Activated T-helper 1 cell treated with anti-CD3 and anti-CD28 coated beads, Interleukin-12 subunit alpha, Interleukin-12 subunit beta, Interleukin-2, Interleukin-4 antibody, amounts not matched to agents 30 ng/mL and 10 ng/mL and 1 ng/mL, durations not matched to agents 14 hours and 24 hours and 36 hours (primary cell): ENCODE data around the gene DYNLT2B. TPM values are rescaled to one million over a fixed set of nuclear protein-coding genes. Genes with fewer than 3 reads are reported as not detected.
"Not testable (repeated sequence)": the region's sequence is repeated elsewhere in the genome, so short reads cannot be mapped to it uniquely, and the experiment has no call there.

Source experiments
- DNase-seq: peaks from one replicate; pipeline ENCODE4 v3.0.0; 2021; ENCODE audit warnings: low spot score
- H3K27ac Mint-ChIP-seq: one replicate; pipeline ENCODE4 v1.8.0; 2021; ENCODE audit warnings: mild to moderate bottlenecking, mixed read lengths
- H3K27me3 Mint-ChIP-seq: one replicate; pipeline ENCODE4 v1.8.0; 2022; ENCODE audit warnings: mild to moderate bottlenecking, moderate library complexity, mixed read lengths; ENCODE audit not compliant: insufficient read depth
- H3K36me3 Mint-ChIP-seq: one replicate; pipeline ENCODE4 v1.8.0; 2021; ENCODE audit warnings: low read depth, mixed read lengths
- H3K4me1 Mint-ChIP-seq: one replicate; pipeline ENCODE4 v1.8.0; 2021; ENCODE audit warnings: low read depth, mixed read lengths
- H3K4me3 Mint-ChIP-seq: one replicate; pipeline ENCODE4 v1.8.0; 2021; ENCODE audit warnings: mild to moderate bottlenecking, moderate library complexity, mixed read lengths
- H3K9me3 Mint-ChIP-seq: one replicate; pipeline ENCODE4 v1.8.0; 2021; ENCODE audit warnings: mixed read lengths
- intact Hi-C: fragments of 100-400 bp; cut with micrococcal nuclease; formaldehyde crosslinking; loops from one replicate; pipeline ENCODE4 v1.15.1; 2024
- total RNA-seq: library from RNA; stranded (reverse); gene quantifications from 2 replicates; pipeline ENCODE4 v1.2.3, GENCODE V29; 2022

Gene DYNLT2B
- total RNA-seq: 11.6 and 12.7 TPM in 2 replicates

GRCh38 chr3:196317687-196318467 lies at the start of gene DYNLT2B:
DYNLT2B (minus strand) TSS chr3:196318240; CDS start chr3:196318152, 88 bp downstream.
- H3K27ac Mint-ChIP-seq: peak within 1 kb of the TSS; percentile 98
- peak within 1 kb of the TSS; percentile 95 for H3K4me3 Mint-ChIP-seq
- intact Hi-C loops: loop anchor here (1.0 to 5.0 kb wide), 9 partner anchors 31 to 421 kb away; partner anchors contain the start of genes FBXO45, PAK2, PCYT1A and UBXN7
- no peaks in the 10 kb centered on the region for H3K9me3 Mint-ChIP-seq
- peaks cover 7% of the 10 kb centered on the region for H3K36me3 Mint-ChIP-seq
- no peaks in the 10 kb centered on the region for H3K27me3 Mint-ChIP-seq
- H3K4me1 Mint-ChIP-seq: peaks cover 7% of the 10 kb centered on the region
- DNase-seq: peak; percentile 87

GRCh38 chr3:196365736-196366135 lies 47.7 kb upstream of the DYNLT2B start:
- peaks cover 23% of the 10 kb centered on the region for H3K36me3 Mint-ChIP-seq
- H3K4me3 Mint-ChIP-seq: no peak overlapping the region
- no peaks in the 10 kb centered on the region for H3K9me3 Mint-ChIP-seq
- H3K27ac Mint-ChIP-seq: no peak overlapping the region
- H3K27me3 Mint-ChIP-seq: no peaks in the 10 kb centered on the region
- no peak for DNase-seq
- no peaks in the 10 kb centered on the region for H3K4me1 Mint-ChIP-seq
- intact Hi-C loops: no loop called here

DNA sequence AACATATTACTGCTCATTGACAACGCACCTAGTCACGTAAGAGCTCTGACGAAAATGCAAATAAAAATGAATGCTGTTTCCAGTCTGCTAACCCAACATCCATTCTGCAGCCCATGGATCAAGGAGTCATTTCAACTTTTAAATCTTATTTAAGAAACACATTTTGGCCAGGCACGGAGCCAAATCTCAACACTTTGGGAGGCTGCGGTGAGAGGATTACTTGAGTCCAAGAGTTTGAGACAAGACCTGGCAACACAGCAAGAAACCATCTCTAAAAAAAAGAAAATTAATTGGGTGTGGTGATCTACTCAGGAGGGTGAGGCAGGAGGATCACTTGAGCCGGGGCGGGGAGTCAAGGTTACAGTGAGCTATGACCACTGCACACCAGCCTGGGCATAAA lies 42.5 kb upstream of the DYNLT2B start:
- H3K27ac Mint-ChIP-seq: no peak overlapping the region
- H3K4me1 Mint-ChIP-seq: peaks cover 15% of the 10 kb centered on the region
- H3K9me3 Mint-ChIP-seq: no peaks in the 10 kb centered on the region
- peaks cover 43% of the 10 kb centered on the region for H3K36me3 Mint-ChIP-seq
- H3K4me3 Mint-ChIP-seq: no peak overlapping the region
- DNase-seq: no peak
- intact Hi-C loops: no loop called here
- no peaks in the 10 kb centered on the region for H3K27me3 Mint-ChIP-seq

DNA sequence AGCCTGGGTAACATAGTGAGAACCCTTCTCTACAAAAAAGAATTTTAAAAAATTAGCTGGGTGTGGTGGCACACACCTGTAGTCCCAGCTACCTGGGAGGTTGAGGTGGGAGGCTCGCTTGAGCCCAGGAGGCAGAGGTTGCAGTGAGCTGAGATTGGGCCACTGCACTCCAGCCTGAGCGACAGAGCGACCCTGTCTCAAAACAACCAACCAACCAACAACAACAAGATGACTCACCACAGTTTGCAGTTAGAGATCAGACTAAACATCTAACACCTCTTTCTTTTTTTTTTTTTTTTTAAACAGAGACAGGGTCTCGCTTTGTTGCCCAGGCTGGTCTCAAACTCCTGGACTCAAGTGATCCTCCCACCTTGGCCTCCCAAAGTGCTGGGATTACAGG lies 40.5 kb upstream of the DYNLT2B start:
- Mint-ChIP-seq H3K4me1 (peaks cover 15% of the 10 kb centered on the region), H3K36me3 (peaks cover 47% of the 10 kb centered on the region)
- intact Hi-C loops, H3K27ac Mint-ChIP-seq, H3K9me3 Mint-ChIP-seq, H3K27me3 Mint-ChIP-seq, DNase-seq, H3K4me3 Mint-ChIP-seq: not testable (repeated sequence)

DNA sequence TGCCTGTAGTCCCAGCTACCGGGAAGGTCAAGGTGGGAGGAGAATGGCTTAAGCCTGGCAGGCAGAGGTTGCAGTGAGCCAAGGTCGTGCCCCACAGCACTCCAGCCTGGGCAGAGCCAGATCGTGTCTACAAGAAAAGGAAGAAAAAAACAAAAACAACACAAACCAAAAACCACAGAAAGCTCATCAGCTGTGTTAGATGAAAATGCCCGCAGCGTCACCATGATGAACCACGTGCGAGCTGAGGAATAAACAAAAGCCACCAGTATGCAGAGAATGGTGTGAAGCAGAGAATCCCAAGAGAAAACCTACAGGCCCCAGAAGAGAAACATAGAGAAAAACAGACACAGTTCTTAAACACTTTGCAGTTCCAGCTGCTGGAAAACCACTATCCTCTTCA lies 39.9 kb upstream of the DYNLT2B start:
- DNase-seq: no peak
- Mint-ChIP-seq H3K4me3 (no peak overlapping the region), H3K4me1 (peaks cover 15% of the 10 kb centered on the region), H3K36me3 (peaks cover 49% of the 10 kb centered on the region), H3K27ac (peak overlapping the region; percentile 47), H3K9me3 (no peaks in the 10 kb centered on the region), H3K27me3 (no peaks in the 10 kb centered on the region)
- intact Hi-C loops: no loop called here

DNA sequence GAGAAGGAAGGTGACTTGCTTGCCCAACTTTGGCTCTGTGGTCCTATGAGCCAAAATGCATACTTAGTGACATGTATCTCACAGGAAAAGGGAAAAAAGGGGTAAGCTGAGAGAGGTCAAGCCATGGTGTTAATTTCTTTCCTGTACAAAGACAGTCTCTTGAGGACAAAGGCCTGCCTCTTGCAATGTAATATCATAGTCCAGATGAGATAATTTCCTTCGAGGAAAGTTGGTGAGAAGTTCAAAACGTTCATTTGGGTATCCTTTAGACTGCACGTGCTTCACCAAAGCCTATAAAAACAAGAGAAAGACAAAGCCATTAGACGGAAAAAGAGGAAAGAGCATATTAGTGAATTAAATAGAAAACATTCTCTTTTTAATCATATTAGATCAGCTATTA lies 38.5 kb upstream of the DYNLT2B start:
- Mint-ChIP-seq H3K4me1 (peaks cover 15% of the 10 kb centered on the region), H3K9me3 (no peaks in the 10 kb centered on the region), H3K4me3 (no peak overlapping the region), H3K36me3 (peaks cover 44% of the 10 kb centered on the region), H3K27ac (no peak overlapping the region), H3K27me3 (no peaks in the 10 kb centered on the region)
- no peak for DNase-seq
- intact Hi-C loops: no loop called here

DNA sequence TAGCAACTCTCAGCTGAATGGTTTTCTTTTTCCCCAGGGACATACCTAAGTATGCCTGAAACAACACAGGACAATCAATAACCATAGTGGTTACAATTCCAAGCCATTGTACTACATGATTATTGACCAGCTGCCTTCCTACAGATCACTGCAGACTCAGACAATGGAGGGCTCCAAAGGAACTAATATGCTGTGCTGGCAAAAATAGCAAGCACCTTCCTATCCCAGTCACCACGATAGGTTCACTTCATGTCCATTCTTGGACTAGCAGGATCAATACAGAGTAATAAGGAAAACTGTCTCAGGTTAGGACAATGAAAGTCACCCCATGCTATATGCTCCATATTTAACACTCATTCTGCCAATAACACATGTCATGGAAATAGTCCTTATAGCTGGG lies 37.6 kb upstream of the DYNLT2B start:
- DNase-seq: no peak
- Mint-ChIP-seq H3K27me3 (no peaks in the 10 kb centered on the region), H3K4me1 (peaks cover 15% of the 10 kb centered on the region), H3K36me3 (peaks cover 39% of the 10 kb centered on the region), H3K27ac (no peak overlapping the region), H3K9me3 (no peaks in the 10 kb centered on the region), H3K4me3 (no peak overlapping the region)
- intact Hi-C loops: no loop called here

DNA sequence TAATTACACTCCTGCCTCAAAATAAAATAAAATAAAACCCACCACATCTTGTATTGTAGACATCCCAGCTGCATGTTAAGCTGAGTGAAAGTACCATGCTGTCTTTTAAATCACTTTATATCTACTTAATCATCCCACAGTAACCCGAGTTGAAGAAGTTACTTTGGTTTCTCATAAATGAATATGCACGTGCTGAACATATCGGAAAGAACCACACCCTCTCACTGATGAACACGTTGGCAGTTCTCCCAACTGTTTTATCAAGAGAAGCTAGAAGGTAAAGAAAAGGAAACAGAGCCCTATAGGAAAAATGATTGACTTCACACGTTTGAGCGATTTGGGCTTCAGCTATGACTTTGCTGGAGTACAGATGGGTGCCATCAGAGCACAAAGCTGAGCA lies 36.1 kb upstream of the DYNLT2B start:
- no peak overlapping the region for H3K4me3 Mint-ChIP-seq
- peaks cover 11% of the 10 kb centered on the region for H3K4me1 Mint-ChIP-seq
- H3K27me3 Mint-ChIP-seq: no peaks in the 10 kb centered on the region
- intact Hi-C loops: no loop called here
- no peaks in the 10 kb centered on the region for H3K9me3 Mint-ChIP-seq
- no peak for DNase-seq
- no peak overlapping the region for H3K27ac Mint-ChIP-seq
- peaks cover 34% of the 10 kb centered on the region for H3K36me3 Mint-ChIP-seq

GRCh38 chr3:196351541-196351940 lies 33.5 kb upstream of the DYNLT2B start:
- DNase-seq: no peak
- no peaks in the 10 kb centered on the region for H3K4me1 Mint-ChIP-seq
- H3K27me3 Mint-ChIP-seq: no peaks in the 10 kb centered on the region
- intact Hi-C loops: no loop called here
- no peak overlapping the region for H3K27ac Mint-ChIP-seq
- peaks cover 20% of the 10 kb centered on the region for H3K36me3 Mint-ChIP-seq
- no peaks in the 10 kb centered on the region for H3K9me3 Mint-ChIP-seq
- no peak overlapping the region for H3K4me3 Mint-ChIP-seq

GRCh38 chr3:196350067-196350466 lies 32.0 kb upstream of the DYNLT2B start:
- no peaks in the 10 kb centered on the region for H3K27me3 Mint-ChIP-seq
- no peak for DNase-seq
- no peak overlapping the region for H3K4me3 Mint-ChIP-seq
- no peak overlapping the region for H3K27ac Mint-ChIP-seq
- intact Hi-C loops: no loop called here
- no peaks in the 10 kb centered on the region for H3K9me3 Mint-ChIP-seq
- peaks cover 10% of the 10 kb centered on the region for H3K36me3 Mint-ChIP-seq
- no peaks in the 10 kb centered on the region for H3K4me1 Mint-ChIP-seq

DNA sequence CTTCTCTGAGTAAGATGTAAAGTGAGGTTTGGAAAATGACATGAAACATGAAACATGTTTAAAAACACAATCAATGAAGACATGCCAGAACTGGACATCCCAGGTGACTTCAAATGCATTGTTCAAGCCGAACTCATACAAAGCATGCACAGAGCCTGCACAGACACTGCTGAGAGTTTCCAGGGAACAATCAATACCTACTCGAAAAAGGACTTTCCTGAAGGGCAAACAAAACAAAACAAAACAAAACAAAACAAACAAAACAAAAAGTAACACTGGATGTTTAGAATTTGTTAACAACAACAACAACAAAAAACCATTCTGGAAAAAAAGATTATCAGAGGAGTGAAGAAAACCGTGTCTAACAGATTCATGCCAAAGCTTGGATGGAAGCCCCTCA lies 30.7 kb upstream of the DYNLT2B start:
- H3K9me3 Mint-ChIP-seq: no peaks in the 10 kb centered on the region
- no peaks in the 10 kb centered on the region for H3K27me3 Mint-ChIP-seq
- intact Hi-C loops: no loop called here
- no peak overlapping the region for H3K27ac Mint-ChIP-seq
- H3K4me1 Mint-ChIP-seq: no peaks in the 10 kb centered on the region
- H3K4me3 Mint-ChIP-seq: no peak overlapping the region
- H3K36me3 Mint-ChIP-seq: peaks cover 7% of the 10 kb centered on the region
- DNase-seq: no peak

DNA sequence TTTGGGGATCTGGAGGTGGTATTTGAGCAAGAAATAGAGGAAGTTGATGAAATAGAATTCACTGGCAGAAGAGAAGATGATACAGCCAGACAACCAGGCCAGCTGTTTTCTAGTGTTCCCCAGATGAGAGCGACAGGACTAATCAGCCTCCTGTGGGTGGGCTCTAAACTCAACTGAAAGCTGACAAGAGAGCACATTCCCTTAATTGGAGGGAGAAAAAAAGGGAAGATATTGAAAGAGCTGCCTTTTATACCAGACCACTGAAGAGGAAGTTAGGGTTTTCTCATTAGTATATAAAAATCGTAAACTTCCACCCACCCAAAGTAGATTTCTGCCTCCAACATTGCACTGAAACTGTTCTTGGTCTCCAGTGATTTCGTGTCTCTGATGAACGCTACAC lies 26.6 kb upstream of the DYNLT2B start:
- no peaks in the 10 kb centered on the region for H3K4me1 Mint-ChIP-seq
- H3K36me3 Mint-ChIP-seq: peaks cover 4% of the 10 kb centered on the region
- intact Hi-C loops: no loop called here
- DNase-seq: no peak
- no peak overlapping the region for H3K27ac Mint-ChIP-seq
- no peak overlapping the region for H3K4me3 Mint-ChIP-seq
- H3K9me3 Mint-ChIP-seq: no peaks in the 10 kb centered on the region
- no peaks in the 10 kb centered on the region for H3K27me3 Mint-ChIP-seq

GRCh38 chr3:196343917-196344316 lies 25.9 kb upstream of the DYNLT2B start:
- intact Hi-C loops, DNase-seq, H3K27ac Mint-ChIP-seq, H3K4me1 Mint-ChIP-seq, H3K9me3 Mint-ChIP-seq, H3K4me3 Mint-ChIP-seq, H3K36me3 Mint-ChIP-seq, H3K27me3 Mint-ChIP-seq: not testable (repeated sequence)

DNA sequence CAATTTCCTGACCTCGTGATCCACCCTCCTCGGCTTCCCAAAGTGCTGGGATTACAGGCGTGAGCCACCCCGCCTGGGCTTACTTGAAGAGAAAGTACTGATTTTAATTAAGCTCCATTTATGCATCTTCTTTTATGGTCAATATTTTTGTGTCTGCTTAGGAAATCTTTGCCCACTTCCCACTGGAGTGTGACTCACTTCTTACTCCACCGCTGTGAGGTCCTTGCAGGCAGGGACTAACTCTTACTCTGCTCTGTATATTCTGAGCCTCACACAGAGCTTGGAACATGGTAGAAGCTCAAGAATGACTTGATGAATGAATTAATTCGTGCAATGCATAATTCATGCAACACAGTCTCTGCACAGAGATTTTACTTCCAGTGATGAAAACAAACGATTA lies 23.1 kb upstream of the DYNLT2B start:
- H3K9me3 Mint-ChIP-seq: no peaks in the 10 kb centered on the region
- no peak overlapping the region for H3K27ac Mint-ChIP-seq
- intact Hi-C loops: no loop called here
- no peak for DNase-seq
- H3K4me3 Mint-ChIP-seq: no peak overlapping the region
- H3K4me1 Mint-ChIP-seq: no peaks in the 10 kb centered on the region
- H3K36me3 Mint-ChIP-seq: peaks cover 2% of the 10 kb centered on the region
- no peaks in the 10 kb centered on the region for H3K27me3 Mint-ChIP-seq
